Stimulated activated CD4-positive, alpha-beta T cell treated with anti-CD3 and anti-CD28 coated beads, Interleukin-12 subunit alpha, Interleukin-12 subunit beta, amount 100 ng/mL, for 48 hours (primary cell): ENCODE measurements around the gene CLRN1.

Experiments used
- DNase-seq, 3 donors: peaks; one replicate each; pipeline ENCODE4 v3.0.0-alpha.2; 2020; ENCODE audit warnings: low read depth in 2 of 3, low spot score in 1 of 3

The CLRN1 gene

DNA sequence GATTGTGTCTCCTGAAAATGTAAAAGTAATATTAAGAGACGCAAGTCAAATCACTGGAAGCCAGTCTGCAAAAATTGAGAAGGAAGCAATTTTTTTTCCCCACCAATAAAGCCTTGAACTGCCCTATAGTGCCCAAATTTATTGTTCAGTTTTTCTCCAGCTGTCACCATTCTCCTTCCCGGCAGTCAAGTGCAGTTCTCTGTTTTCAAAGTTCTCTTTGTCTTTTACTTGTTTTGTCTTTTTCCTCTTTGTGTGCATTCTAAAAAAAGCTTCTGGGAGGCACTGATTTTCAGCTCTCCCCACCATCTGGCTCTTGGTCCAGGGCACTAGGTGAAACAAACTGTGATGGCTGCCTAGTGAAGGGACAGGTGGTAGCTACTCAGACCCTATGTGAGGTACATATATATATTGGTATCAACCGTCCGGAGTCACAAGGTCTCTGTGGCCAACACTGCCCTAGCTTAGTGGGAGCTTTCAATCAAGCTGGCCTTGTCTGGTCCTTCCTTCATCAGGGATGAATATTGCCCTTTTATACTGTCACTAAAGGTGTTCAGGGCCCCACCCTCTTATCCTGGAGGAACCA, 6.1 kb upstream of the CLRN1 start:
- no peak for DNase-seq

DNA sequence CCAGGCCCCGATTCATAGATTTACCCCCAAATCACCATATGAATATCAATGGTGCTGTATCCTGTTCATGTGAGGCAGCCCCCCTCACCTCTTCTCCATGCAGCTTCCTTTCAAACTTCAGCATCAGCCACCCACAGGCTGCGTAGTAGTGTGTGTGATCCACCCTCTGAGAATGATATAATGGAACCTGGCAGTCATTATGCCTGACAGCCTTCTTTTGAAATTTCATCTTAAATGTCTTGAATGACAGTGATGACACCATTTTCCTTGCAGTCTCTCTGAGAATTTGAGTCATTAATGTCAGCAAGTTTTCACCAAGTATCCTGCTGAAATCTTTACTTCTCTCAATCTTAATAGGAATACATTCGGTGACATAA, 3.5 kb upstream of the CLRN1 start:
- no peak for DNase-seq

DNA sequence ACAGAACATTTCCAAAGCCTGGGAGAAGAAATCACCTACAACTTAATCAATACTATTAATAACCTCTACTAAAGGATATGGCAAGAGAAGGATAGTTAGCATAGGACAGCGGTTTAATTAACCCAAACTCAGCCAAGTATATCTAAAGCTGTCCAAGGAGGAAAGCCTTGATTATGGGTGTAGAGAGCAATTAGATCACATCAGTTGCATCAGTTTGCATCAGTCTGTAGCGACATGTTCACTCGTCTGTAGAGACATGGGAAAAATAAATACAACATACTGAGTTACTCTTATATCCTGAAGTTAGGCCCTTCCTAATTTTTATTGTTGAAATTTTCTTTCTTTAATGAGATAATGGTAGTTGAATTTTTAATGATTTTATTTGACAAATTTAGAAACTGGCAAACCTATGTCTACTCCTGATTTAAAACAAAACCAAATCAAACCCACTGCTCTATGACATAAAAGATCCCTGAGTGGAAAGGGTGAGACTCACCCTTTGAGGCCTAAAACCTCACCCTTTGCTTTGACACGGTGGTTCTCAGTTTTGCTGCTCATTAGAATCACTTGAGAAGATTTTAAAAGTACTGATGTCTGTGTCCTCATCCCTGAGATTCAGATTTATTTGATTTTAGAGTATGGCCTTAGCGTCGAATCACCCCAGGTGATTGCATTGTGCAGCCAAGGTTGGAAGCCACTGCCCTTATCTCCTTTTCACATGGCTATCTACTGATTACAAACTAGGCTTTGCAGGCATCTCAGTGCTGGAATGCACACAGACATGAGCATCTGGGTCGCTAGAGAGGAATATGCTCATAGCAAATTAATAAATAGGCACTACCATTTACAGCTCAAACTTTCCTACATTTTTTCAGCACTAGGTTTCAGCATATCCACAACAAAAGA, 2.8 kb upstream of the CLRN1 start:
- DNase-seq: no peak

DNA sequence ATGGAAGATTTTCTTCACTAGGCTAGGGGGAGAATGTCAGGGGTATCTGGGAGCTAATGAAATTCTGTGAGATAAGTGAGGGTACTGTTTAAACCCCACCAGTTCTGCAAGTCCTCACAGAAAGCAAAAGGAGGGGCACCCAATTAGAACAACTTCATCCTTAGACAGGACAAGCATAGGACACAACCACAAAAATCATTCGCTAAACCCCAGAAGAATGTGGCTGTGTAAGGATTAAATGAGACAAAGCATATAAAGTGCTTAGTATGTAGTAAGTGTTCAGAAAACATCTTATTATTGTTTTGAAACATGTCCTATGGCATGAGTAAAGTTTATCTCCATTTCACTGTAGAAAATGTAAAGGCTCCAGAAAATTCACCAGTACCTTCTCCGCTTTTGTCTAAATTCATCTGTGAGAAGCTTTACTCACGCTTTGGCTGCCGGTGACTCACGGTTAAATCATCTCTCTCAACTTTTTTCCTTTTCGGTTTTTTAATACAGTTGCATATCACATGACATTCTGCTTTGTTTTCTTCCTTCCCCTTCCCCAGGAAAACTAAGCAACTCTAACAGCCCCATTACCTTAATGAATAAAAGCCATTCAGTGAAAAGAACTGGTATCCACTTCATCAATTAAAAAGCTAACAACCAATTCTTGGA, 1.7 kb downstream of the CLRN1 start:
- no peak for DNase-seq

DNA sequence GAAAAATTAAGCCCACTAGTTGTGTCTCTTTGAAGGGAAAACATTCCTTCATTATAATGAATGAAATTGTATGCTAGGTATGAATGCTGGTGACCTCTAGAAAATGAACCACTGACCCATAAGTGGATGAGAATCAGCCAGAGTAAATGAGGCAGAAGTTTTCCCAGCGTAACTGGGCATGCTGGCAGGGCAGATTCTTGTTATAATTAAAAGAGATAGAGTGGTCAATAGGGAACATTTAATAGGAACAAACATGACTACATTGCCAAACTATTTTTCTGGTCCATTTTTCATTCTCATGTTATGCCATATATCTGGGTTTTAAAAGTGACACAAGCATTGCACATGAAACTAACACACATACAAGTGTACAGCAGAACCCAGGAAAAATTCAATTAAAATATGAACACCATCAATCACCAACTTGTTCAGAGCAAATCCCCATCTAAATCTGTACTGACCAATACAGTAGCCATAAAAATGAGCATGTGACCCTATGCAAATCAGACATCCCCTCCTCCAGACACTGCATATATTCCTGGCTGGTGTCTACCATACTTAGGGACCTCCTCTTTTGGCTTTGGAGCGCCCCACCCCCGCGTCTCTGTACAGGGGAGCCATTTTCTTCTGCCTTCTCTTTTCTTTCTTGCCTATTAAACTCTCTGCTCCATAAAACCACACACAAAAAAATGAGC, 4.0 kb downstream of the CLRN1 start:
- no peak for DNase-seq

DNA sequence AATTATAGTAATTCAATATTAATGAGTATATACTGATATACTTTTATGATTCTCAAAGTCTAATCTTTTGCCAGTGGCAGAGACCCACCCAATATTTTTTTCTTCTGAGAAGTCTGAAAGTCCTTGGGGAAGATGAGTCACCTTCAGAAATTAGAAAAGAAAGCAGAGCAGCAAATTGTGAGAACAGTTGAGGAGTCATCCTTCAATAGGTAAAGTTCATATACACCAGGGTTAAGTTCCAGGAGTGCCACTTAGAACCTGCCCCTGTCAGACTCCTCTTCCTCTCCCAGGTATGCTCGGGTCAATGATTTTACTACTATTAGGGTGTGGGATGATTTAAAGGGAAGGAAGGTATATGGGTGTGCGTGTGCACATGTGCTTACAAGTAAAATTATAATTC, 7.1 kb downstream of the CLRN1 start:
- no peak for DNase-seq

DNA sequence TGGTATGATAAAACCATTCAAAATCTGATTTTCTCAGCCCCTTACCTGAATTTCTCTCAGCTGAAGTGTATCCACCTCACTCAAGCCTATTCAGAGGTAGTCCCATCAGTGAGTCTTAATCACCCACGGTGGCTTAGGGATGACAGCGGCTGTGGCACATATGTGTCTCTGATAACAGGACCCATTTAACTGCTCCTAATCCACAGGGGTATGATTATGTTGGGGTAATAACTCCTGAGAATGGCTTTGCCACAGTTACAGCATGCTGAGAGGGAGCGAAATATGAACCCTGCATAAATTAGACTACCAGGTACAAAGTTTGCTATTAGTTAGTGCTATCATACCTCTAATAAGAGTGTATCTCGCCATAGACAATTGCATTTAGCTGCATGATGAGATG, 10.6 kb downstream of the CLRN1 start:
- no peak for DNase-seq

- DNase-seq: no peak
Measured at GRCh38 chr3:150960708-150961684, 11.5 kb downstream of the CLRN1 start.

DNA sequence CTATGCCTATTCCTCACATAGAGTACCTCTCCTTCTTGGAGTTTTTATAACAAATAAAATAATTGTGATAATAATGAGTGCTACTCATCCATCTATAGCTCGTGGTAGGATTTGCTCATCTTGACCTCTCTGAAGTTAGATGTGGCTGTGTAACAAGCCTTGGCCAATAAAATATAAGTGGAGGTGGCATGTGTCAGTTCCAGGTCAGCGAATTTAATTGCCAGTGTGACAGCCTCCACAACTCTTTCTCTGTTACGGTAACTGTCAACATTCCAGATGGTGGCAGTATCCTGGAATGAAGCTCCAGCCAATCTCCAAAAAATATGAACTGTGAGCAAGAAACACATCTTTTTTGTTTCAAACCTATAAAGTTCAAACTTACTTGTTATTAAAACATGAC, 13.8 kb downstream of the CLRN1 start:
- DNase-seq: no peak

DNA sequence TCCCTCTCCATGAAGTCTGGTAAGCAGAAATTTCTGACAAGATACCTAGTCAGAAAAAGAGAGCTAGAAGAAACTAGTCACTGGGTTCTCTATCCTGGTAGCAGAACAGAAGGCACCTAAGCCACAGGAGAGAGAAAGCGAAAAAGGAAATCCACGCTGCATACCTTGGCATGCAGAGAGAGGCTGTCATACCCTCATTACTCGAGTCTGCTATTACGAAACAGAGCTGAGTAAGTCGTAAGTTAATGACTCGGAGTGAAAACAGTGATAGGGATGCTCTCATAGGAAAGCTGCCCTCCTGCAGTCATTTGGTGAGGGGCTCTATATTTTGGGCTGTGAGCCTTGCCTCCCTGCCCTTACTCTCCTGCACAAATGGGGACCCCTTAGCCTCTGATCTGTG, 16.2 kb downstream of the CLRN1 start:
- no peak for DNase-seq

DNA sequence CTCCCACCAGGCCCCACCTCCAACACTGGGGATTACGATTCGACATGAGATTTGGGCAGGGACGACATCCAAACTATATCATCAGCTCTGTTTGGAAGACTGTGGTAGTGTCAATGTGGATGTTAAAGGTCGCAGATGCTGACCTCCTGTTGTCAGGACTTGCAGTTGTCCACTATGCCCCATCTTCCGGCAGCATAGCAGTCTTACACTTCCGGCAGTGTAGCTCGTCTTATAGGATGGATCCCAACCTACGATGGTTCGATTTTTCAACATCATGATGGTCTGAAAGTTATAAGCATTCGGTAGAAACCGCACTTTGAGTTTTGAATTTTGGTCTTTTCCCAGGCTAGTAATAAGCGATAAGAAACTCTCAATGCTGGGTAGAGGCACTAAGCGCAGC, 20.6 kb downstream of the CLRN1 start:
- no peak for DNase-seq

DNA sequence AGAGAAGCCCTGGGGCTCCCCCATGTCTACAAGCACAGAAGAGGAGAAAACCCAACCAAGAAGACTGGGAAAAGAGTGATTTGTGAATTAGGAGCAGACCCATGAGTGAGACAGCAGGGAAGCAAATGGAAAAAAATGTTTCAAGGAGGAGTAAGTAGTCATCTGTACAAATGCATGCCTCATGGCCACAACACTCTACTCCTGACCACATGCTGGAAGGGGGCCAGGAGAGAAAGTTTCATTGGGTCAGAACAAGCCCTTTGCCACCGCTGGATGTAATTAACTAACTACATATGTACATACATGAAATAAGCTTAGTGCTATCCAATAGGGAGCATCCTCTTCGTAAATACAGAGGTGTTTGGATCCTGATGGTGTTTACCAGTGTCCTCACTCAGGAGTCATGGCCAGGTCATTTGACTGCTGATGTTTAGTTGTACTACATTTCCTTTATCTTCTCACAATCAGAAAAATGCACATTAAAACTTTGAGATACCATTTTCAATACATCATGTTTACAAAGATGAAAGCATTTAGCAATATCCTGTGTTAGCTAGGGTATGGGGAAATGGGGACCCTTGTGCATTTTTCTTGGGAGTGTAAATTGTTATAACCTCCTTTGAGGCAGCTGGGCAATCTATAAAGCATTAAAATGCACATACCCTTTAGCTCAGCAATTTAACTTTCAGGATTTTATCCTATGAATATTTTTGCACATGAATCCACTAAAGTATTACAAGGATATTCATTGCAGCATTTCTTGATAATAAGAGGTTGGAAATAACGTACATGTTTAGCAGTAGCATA, 27.1 kb downstream of the CLRN1 start:
- no peak for DNase-seq

GRCh38 chr3:150942221-150942620, 30.3 kb downstream of the CLRN1 start:
- no peak for DNase-seq

GRCh38 chr3:150936693-150937092, 35.8 kb downstream of the CLRN1 start:
- DNase-seq: no peak

DNA sequence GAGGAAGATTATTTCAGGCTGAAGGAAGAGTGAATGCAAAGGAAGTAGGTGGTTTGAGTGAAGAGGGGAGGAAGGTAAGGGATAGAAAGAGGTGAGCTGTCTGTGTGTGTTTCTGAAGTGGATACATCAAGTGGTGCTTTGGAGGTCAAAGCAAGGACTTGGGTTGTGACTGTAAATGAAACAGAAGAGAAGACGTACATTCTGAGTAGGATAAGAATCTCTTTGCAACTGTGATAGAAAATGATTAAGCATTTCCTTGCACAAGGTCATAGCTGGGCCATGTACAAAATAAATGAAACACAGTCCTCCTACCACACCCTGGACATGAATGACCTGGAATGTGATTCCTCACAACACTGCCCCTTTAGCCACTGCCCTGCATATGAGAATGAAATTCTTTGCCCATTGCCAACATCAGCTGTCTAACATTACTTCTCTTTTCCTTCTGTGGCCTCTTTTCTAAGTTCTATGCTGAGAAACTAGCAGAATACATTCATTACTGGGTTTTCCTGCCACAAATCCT, 39.0 kb downstream of the CLRN1 start:
- no peak for DNase-seq

GRCh38 chr3:150931745-150932144, 40.8 kb downstream of the CLRN1 start:
- no peak for DNase-seq

DNA sequence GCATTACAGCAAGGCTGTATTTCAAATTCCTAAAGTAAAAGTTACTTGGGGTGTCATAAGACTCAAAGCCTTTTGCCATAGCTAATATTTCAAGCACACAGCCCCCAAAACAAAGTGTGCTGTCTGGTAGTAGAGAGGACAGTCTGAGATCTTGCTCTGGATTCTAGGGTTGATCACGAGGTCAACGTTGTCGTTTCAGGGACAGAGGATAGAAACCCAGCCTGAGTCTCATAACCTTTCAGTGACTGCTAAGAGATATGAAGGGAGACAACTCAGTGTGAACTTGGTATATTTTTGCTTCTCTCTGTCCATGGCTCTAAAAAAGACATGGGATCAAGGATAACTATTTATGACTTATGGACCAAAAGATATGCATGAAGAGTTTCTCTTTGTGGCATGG, 41.7 kb downstream of the CLRN1 start:
- no peak for DNase-seq

DNA sequence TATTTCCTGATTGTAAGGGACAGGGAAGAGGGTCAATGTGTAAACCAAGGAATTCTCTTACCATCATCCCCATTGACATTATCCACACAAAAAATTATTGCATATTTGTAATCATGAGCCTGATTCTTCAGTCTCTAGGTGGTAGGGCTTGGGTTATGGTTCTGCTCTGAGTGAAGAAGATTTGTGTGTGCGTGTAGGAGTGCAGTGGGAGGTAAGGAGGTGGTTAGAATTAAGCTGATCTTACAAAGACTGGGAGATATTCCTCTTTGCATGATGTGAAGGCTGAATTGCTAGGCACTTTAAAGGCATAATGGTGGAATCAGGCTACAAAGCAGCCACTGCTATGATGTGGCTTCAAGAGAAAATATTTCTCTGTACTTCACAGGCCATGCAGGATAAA, 44.3 kb downstream of the CLRN1 start:
- DNase-seq: no peak

DNA sequence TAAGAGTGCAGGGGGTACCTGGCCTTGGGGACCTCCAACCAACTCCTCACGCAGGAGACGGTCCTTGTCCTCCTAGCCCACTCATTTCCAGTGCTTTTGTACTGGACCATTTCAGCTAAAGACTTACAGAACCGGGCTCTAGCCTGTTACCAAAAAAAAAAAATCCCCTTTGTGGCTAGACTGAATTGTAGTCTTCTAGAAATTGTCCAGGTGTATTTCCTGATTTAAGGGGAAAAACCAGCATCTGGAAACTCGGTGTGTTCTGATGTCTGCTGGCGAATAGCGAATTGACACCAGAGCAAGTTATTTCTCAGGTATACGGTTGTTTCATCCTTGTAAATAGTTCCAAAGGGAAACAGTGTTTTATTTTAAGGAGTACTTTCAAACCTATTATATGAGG, 46.2 kb downstream of the CLRN1 start:
- no peak for DNase-seq
